GM23338 (cell line): ENCODE data around the gene CHST10. TPM values are rescaled to one million over a fixed set of nuclear protein-coding genes. Genes with fewer than 3 reads are reported as not detected.

ENCODE experiments used
- ATAC-seq: fragments of 200-7000 bp; cut with Tn5 transposase; 3 replicates; pipeline ENCODE4 v1.9.1; 2020
- DNase-seq: peaks from one replicate; pipeline ENCODE4 v3.0.0-alpha.2; 2015; ENCODE audit warnings: low spot score
- H2AFZ ChIP-seq: fragments of 200-600 bp; sonication (generic); 2 replicates; pipeline ENCODE4 v1.8.0; 2016; ENCODE audit warnings: antibody characterized with exemption, mild to moderate bottlenecking, moderate library complexity
- H3F3A ChIP-seq: fragments of 200-600 bp; sonication (generic); replicated peaks from 2 replicates; pipeline ENCODE4 v1.8.0; 2017; ENCODE audit warnings: antibody characterized with exemption, mixed run types, low read depth
- H3K27ac ChIP-seq: fragments of 200-600 bp; sonication (generic); 2 replicates; pipeline ENCODE4 v1.6.1; 2016; ENCODE audit warnings: low read depth
- H3K27me3 ChIP-seq: fragments of 200-600 bp; sonication (generic); 2 replicates; pipeline ENCODE4 v1.8.0; 2016; ENCODE audit warnings: mild to moderate bottlenecking, mixed run types, moderate library complexity; ENCODE audit not compliant: insufficient read depth
- H3K36me3 ChIP-seq: fragments of 200-600 bp; sonication (generic); 2 replicates; pipeline ENCODE4 v1.8.0; 2016; ENCODE audit warnings: mild to moderate bottlenecking; ENCODE audit not compliant: insufficient read depth
- H3K4me1 ChIP-seq: fragments of 200-600 bp; sonication (generic); 2 replicates; pipeline ENCODE4 v1.8.0; 2016; ENCODE audit warnings: mild to moderate bottlenecking, moderate library complexity; ENCODE audit not compliant: insufficient read depth
- H3K4me2 ChIP-seq: fragments of 200-600 bp; sonication (generic); 2 replicates; pipeline ENCODE4 v1.7.1; 2017; ENCODE audit warnings: mixed run types
- H3K4me3 ChIP-seq: fragments of 200-600 bp; sonication (generic); 2 replicates; pipeline ENCODE4 v1.6.1; 2016; ENCODE audit warnings: mixed run types
- H3K79me2 ChIP-seq: fragments of 200-600 bp; sonication (generic); replicated peaks from 2 replicates; pipeline ENCODE4 v1.8.0; 2017; ENCODE audit warnings: mild to moderate bottlenecking; ENCODE audit not compliant: insufficient read depth
- H3K9me2 ChIP-seq: fragments of 200-600 bp; sonication (generic); 2 replicates; pipeline ENCODE4 v1.8.0; 2017; ENCODE audit not compliant: insufficient read depth
- H4K20me1 ChIP-seq: fragments of 200-600 bp; sonication (generic); replicated peaks from 2 replicates; pipeline ENCODE4 v1.8.0; 2017; ENCODE audit warnings: mild to moderate bottlenecking; ENCODE audit not compliant: insufficient read depth
- H3K27ac Mint-ChIP-seq: 2 replicates; pipeline ENCODE4 v1.8.0; 2020; ENCODE audit warnings: inconsistent platforms, mild to moderate bottlenecking, moderate library complexity, mixed read lengths
- H3K27me3 Mint-ChIP-seq: 3 replicates; pipeline ENCODE4 v1.8.0; 2022; ENCODE audit warnings: low read depth, mild to moderate bottlenecking, moderate library complexity, mixed read lengths, inconsistent platforms; ENCODE audit not compliant: insufficient read depth, poor library complexity
- H3K36me3 Mint-ChIP-seq: 3 replicates; pipeline ENCODE4 v1.8.0; 2021; ENCODE audit warnings: low read depth, mild to moderate bottlenecking, inconsistent platforms, moderate library complexity, mixed read lengths
- H3K4me1 Mint-ChIP-seq: 3 replicates; pipeline ENCODE4 v1.8.0; 2020; ENCODE audit warnings: mild to moderate bottlenecking, inconsistent platforms, mixed read lengths
- H3K4me3 Mint-ChIP-seq: 3 replicates; pipeline ENCODE4 v1.8.0; 2021; ENCODE audit warnings: moderate library complexity, mild to moderate bottlenecking, inconsistent platforms, mixed read lengths
- H3K9me3 Mint-ChIP-seq: 3 replicates; pipeline ENCODE4 v1.8.0; 2020; ENCODE audit warnings: moderate library complexity, mild to moderate bottlenecking, inconsistent platforms, mixed read lengths
- CREB1 ChIP-seq: fragments of 250-450 bp; sonication (Bioruptor Pico); IDR thresholded peaks from 2 replicates; pipeline ENCODE4 v1.5.0; 2020; ENCODE audit warnings: low read depth, mild to moderate bottlenecking, moderate library complexity
- EZH2 ChIP-seq: fragments of 200-600 bp; sonication (generic); IDR thresholded peaks from one replicate; pipeline ENCODE4 v1.8.0; 2017; ENCODE audit warnings: antibody characterized with exemption, mild to moderate bottlenecking, low read depth; ENCODE audit not compliant: unreplicated experiment
- EZH2phosphoT487 ChIP-seq: fragments of 200-600 bp; sonication (generic); IDR thresholded peaks from one replicate; pipeline ENCODE4 v1.8.1; 2018; ENCODE audit warnings: antibody characterized with exemption; ENCODE audit not compliant: unreplicated experiment
- JUNB ChIP-seq: IDR thresholded peaks from one replicate; pipeline ENCODE4 v1.6.1; 2016; ENCODE audit warnings: antibody characterized with exemption; ENCODE audit not compliant: unreplicated experiment
- NANOG ChIP-seq: IDR thresholded peaks from 2 replicates; pipeline ENCODE4 v1.6.1; 2016; ENCODE audit warnings: antibody characterized with exemption, borderline replicate concordance
- POLR2AphosphoS5 ChIP-seq: IDR thresholded peaks from 2 replicates; pipeline ENCODE4 v1.6.1; 2016; ENCODE audit warnings: antibody characterized with exemption, low read depth
- STAT1 ChIP-seq: IDR thresholded peaks from one replicate; pipeline ENCODE4 v1.6.1; 2016; ENCODE audit warnings: antibody characterized with exemption; ENCODE audit not compliant: unreplicated experiment
- ZNF114 ChIP-seq: fragments of 250-450 bp; sonication (Bioruptor Pico); IDR thresholded peaks from 2 replicates; pipeline ENCODE4 v1.5.0; 2020; ENCODE audit warnings: mild to moderate bottlenecking, moderate library complexity
- ZNF331 ChIP-seq: fragments of 250-450 bp; sonication (Bioruptor Pico); IDR thresholded peaks from 2 replicates; pipeline ENCODE4 v1.5.0; 2020; ENCODE audit warnings: low read depth, mild to moderate bottlenecking, moderate library complexity
- polyA plus RNA-seq: library from polyadenylated mRNA; unstranded; fragments of >200 nt; fragmentation: Nextera tagmentation; extraction: Ambion mirVana; gene quantifications from 2 replicates; pipeline ENCODE4 v1.2.1, GENCODE V29; 2016
- total RNA-seq: library from RNA; depleted of rRNA; stranded (reverse); fragments of >200 nt; shearing (Covaris generic); gene quantifications from 2 replicates; pipeline ENCODE4 v1.2.3, GENCODE V29; 2014
- TF ChIP-seq, protein P1 (sequence below): fragments of 250-450 bp; sonication (Bioruptor Pico); IDR thresholded peaks from 2 replicates; pipeline ENCODE4 v1.5.0; 2020; ENCODE audit warnings: mild to moderate bottlenecking, moderate library complexity
- TF ChIP-seq, protein P2 (sequence below), 2 experiments: fragments of 200-600 bp in 1 of 2; sonication (generic) in 1 of 2; conservative IDR thresholded peaks; 2 replicates each; pipeline versions ENCODE4 v1.5.1 to v1.6.1; 2016 to 2017; ENCODE audit warnings: antibody characterized with exemption in 2 of 2, low read depth in 2 of 2, mild to moderate bottlenecking in 2 of 2, moderate library complexity in 1 of 2

CHST10 gene
- total and polyA plus RNA-seq, 2 experiments from 2014 or later, result 7.7 to 24.5 TPM

DNA sequence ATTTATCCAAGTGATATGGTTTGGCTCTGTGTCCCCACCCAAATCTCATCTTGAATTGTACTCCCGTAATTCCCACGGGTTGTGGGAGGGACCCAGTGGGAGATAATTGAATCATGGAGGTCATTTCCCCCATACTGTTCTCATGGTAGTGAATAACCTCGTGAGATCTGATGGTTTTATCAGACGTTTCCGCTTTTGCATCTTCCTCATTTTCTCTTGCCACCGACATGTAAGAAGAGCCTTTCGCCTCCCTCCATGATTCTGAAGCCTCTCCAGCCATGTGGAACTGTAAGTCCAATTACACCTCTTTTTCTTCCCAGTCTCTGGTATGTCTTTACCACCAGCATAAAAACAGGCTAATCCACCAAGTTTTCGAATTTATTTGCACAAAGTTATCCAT, 20.3 kb upstream of the CHST10 start:
- Histone ChIP-seq H3K9me2 (no peaks in the 10 kb centered on the region), H4K20me1 (no peaks in the 10 kb centered on the region), H3K4me1 (no peaks in the 10 kb centered on the region), H3K27ac (no peak overlapping the region), H3F3A (no peaks in the 10 kb centered on the region), H3K36me3 (no peaks in the 10 kb centered on the region), H3K4me2 (no peak overlapping the region), H3K4me3 (no peak overlapping the region), H3K79me2 (no peaks in the 10 kb centered on the region), H2AFZ (no peak overlapping the region), H3K27me3 (no peaks in the 10 kb centered on the region)
- Mint-ChIP-seq H3K27ac (no peak overlapping the region), H3K9me3 (no peaks in the 10 kb centered on the region), H3K27me3 (no peaks in the 10 kb centered on the region), H3K4me3 (no peak overlapping the region), H3K36me3 (no peaks in the 10 kb centered on the region), H3K4me1 (no peaks in the 10 kb centered on the region)
- ATAC-seq (no peak), DNase-seq (no peak)
- TF ChIP-seq, protein P1, sequence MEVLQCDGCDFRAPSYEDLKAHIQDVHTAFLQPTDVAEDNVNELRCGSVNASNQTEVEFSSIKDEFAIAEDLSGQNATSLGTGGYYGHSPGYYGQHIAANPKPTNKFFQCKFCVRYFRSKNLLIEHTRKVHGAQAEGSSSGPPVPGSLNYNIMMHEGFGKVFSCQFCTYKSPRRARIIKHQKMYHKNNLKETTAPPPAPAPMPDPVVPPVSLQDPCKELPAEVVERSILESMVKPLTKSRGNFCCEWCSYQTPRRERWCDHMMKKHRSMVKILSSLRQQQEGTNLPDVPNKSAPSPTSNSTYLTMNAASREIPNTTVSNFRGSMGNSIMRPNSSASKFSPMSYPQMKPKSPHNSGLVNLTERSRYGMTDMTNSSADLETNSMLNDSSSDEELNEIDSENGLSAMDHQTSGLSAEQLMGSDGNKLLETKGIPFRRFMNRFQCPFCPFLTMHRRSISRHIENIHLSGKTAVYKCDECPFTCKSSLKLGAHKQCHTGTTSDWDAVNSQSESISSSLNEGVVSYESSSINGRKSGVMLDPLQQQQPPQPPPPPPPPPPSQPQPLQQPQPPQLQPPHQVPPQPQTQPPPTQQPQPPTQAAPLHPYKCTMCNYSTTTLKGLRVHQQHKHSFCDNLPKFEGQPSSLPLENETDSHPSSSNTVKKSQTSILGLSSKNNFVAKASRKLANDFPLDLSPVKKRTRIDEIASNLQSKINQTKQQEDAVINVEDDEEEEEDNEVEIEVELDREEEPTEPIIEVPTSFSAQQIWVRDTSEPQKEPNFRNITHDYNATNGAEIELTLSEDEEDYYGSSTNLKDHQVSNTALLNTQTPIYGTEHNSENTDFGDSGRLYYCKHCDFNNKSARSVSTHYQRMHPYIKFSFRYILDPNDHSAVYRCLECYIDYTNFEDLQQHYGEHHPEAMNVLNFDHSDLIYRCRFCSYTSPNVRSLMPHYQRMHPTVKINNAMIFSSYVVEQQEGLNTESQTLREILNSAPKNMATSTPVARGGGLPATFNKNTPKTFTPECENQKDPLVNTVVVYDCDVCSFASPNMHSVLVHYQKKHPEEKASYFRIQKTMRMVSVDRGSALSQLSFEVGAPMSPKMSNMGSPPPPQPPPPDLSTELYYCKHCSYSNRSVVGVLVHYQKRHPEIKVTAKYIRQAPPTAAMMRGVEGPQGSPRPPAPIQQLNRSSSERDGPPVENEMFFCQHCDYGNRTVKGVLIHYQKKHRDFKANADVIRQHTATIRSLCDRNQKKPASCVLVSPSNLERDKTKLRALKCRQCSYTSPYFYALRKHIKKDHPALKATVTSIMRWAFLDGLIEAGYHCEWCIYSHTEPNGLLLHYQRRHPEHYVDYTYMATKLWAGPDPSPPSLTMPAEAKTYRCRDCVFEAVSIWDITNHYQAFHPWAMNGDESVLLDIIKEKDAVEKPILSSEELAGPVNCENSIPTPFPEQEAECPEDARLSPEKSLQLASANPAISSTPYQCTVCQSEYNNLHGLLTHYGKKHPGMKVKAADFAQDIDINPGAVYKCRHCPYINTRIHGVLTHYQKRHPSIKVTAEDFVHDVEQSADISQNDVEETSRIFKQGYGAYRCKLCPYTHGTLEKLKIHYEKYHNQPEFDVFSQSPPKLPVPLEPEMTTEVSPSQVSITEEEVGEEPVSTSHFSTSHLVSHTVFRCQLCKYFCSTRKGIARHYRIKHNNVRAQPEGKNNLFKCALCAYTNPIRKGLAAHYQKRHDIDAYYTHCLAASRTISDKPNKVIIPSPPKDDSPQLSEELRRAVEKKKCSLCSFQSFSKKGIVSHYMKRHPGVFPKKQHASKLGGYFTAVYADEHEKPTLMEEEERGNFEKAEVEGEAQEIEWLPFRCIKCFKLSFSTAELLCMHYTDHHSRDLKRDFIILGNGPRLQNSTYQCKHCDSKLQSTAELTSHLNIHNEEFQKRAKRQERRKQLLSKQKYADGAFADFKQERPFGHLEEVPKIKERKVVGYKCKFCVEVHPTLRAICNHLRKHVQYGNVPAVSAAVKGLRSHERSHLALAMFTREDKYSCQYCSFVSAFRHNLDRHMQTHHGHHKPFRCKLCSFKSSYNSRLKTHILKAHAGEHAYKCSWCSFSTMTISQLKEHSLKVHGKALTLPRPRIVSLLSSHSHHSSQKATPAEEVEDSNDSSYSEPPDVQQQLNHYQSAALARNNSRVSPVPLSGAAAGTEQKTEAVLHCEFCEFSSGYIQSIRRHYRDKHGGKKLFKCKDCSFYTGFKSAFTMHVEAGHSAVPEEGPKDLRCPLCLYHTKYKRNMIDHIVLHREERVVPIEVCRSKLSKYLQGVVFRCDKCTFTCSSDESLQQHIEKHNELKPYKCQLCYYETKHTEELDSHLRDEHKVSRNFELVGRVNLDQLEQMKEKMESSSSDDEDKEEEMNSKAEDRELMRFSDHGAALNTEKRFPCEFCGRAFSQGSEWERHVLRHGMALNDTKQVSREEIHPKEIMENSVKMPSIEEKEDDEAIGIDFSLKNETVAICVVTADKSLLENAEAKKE, result no peak
- TF ChIP-seq JUNB, result no peak
- TF ChIP-seq NANOG, result no peak
- TF ChIP-seq, protein P2, sequence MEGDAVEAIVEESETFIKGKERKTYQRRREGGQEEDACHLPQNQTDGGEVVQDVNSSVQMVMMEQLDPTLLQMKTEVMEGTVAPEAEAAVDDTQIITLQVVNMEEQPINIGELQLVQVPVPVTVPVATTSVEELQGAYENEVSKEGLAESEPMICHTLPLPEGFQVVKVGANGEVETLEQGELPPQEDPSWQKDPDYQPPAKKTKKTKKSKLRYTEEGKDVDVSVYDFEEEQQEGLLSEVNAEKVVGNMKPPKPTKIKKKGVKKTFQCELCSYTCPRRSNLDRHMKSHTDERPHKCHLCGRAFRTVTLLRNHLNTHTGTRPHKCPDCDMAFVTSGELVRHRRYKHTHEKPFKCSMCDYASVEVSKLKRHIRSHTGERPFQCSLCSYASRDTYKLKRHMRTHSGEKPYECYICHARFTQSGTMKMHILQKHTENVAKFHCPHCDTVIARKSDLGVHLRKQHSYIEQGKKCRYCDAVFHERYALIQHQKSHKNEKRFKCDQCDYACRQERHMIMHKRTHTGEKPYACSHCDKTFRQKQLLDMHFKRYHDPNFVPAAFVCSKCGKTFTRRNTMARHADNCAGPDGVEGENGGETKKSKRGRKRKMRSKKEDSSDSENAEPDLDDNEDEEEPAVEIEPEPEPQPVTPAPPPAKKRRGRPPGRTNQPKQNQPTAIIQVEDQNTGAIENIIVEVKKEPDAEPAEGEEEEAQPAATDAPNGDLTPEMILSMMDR (conservative IDR thresholded peaks at IDR 0.05; ENCODE audit: low read depth in 2 of 2), result no peak
- TF ChIP-seq EZH2phosphoT487, result no peak
- no peak for TF ChIP-seq ZNF114 (CRISPR knock-in tag)
- no peak for TF ChIP-seq STAT1
- no peak for TF ChIP-seq CREB1 (CRISPR knock-in tag)
- TF ChIP-seq EZH2, result no peak
- no peak for TF ChIP-seq POLR2AphosphoS5
- TF ChIP-seq ZNF331 (CRISPR knock-in tag), result no peak
